ENCODE data around the gene SH3RF1.
"Not testable (repeated sequence)": the region's sequence is repeated elsewhere in the genome, so short reads cannot be mapped to it uniquely, and the experiment has no call there.

The SH3RF1 gene

DNA sequence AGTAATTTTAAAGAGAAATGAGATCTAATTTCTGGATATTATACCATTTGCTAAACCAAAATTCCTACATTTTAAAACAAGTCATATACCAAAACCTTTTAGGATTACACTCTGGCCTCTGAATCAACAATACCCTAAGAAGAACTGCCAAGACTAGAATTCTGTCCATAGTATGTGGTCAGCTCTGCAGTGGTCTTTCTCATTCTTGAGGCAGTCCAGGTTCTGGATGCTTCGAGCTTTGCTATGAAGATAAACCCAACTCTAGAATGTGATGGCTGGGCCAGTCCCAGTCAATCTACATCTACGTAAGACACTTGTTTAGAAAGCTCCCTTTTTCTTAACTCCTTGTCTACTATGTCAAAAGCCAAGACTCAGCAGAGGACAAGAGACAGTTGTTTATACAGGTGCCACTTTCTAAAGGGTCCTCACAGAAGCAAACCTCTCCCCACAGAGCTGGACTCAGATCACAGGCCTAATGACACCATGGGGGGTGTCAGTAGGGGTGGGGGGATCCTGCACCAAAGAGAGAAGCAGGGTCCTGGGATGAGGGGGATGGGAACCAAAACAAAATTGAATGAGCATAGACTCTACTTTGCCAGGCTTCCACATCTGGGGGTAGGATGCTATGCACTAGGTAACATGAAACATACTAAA is 63.2 kb downstream of the SH3RF1 start:
- Mint-ChIP-seq H3K27me3 (peaks cover 3% of the 10 kb centered on the region), H3K4me3 (no peak overlapping the region), H3K4me1 (no peaks in the 10 kb centered on the region), H3K27ac (no peak overlapping the region), H3K36me3 (peaks cover 2% of the 10 kb centered on the region), H3K9me3 (no peaks in the 10 kb centered on the region)

DNA sequence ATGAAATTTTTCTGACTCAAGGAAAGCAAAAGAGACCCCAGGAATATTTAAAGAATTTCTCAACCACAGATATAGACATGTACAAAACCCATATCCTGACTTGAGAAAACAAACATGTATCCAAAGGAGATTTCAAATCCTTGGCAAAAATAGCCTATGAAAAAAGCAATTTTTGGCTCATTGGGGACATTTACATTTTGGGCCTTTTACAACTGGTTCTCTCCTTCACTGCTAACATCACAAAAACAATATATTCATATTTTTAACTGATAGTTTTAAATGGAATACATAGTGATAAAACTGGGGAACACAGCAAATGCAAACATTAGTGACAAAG is 65.0 kb downstream of the SH3RF1 start:
- Mint-ChIP-seq H3K27ac (no peak overlapping the region), H3K36me3 (peaks cover 2% of the 10 kb centered on the region), H3K4me1 (no peaks in the 10 kb centered on the region), H3K4me3 (no peak overlapping the region), H3K9me3 (no peaks in the 10 kb centered on the region), H3K27me3 (peaks cover 5% of the 10 kb centered on the region)

DNA sequence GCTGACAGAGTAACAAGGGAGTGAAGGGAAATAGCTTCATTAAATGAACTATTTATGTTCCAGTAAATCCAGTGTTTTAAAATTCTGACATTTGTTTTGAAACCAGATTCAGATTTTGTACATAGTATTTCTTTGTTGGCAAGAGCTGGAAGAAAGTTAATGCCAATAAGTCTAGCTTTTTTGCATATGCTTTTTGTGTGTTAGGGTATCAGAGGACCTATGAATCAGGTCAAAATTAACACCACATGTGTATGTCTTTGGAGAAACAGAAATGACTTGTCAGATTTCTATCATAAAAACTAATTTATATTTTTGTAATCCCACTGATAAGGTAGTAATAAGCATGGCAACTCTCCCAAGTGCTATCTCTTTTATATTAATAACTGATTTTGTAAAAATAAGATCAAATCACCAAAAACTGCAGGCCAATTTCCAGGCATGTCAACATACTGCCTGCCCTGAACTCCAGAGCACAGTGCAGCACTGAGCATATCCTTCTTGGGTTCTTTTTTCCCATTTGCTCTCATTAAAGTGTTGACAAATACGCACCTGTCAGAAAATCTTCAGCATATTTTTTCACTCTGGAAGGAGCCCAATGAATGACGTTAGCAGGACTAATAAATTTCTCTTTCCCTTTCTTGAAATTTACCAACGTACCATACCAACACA is 65.5 kb downstream of the SH3RF1 start:
- peaks cover 5% of the 10 kb centered on the region for H3K27me3 Mint-ChIP-seq
- peaks cover 2% of the 10 kb centered on the region for H3K36me3 Mint-ChIP-seq
- H3K9me3 Mint-ChIP-seq = no peaks in the 10 kb centered on the region
- H3K4me1 Mint-ChIP-seq = no peaks in the 10 kb centered on the region
- H3K4me3 Mint-ChIP-seq = no peak overlapping the region
- H3K27ac Mint-ChIP-seq = no peak overlapping the region

DNA sequence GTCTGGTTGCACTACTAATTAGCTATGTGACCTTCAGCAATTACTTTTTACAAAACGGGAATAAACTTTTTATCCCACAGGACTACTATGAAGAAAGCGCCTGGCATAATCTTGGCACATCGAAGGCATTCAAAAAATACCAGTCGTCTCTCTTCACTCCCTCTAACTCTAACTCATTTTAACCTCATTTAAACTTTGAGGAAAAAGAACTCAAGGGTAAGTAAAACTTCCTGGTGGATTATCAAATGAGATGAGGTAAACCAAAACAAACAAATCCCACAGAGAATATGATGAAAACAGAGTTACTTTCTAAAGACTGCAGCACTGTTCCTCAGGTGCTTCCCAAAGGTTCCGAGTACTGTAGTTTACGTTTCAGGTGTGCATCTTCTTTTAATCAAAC is 66.9 kb downstream of the SH3RF1 start:
- H3K27ac Mint-ChIP-seq = no peak overlapping the region
- H3K4me1 Mint-ChIP-seq = no peaks in the 10 kb centered on the region
- no peaks in the 10 kb centered on the region for H3K9me3 Mint-ChIP-seq
- peaks cover 2% of the 10 kb centered on the region for H3K36me3 Mint-ChIP-seq
- peaks cover 5% of the 10 kb centered on the region for H3K27me3 Mint-ChIP-seq
- no peak overlapping the region for H3K4me3 Mint-ChIP-seq

DNA sequence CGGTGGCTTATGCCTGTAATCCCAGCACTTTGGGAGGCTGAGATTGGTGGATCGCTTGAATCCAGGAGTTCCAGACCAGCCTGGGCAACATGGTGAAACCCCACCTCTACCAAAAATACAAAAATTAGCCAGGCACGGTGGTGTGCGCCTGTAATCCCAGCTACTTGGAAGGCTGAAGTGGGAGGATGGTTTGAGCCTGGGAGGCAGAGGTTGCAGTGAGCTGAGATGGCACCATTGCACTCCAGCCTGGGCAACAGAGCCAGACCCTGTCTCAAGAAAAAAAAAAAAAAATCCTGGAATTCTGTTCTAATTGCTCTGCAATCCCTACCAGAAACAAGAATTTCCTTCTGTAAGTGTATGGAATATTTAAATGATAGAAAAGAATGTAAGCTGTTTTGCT is 67.5 kb downstream of the SH3RF1 start:
- not testable (repeated sequence) for H3K9me3 Mint-ChIP-seq, H3K36me3 Mint-ChIP-seq

DNA sequence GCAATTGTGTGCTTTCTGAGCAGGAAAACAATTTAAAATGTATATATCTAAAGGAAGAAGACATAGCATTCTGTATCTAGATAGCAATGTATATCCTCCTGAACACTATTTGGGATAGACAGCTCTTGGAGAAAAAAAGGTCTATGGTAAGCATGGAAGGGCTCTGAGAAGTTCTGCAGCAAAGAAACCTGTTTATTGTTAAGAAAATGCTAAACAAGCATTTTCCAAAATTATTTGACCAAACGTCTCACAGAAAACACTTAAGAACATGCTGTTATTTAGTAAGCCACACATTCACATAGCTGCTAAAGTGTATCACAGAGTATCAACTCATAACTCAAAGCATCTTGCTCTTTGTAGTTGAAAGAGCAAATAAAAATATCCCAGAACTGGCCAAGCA is 67.9 kb downstream of the SH3RF1 start:
- Mint-ChIP-seq H3K4me3 (no peak overlapping the region), H3K9me3 (no peaks in the 10 kb centered on the region), H3K4me1 (no peaks in the 10 kb centered on the region), H3K27me3 (peaks cover 9% of the 10 kb centered on the region), H3K27ac (no peak overlapping the region), H3K36me3 (no peaks in the 10 kb centered on the region)

More for the DNA sequence above, 67.5 kb downstream of the SH3RF1 start:
- not testable (repeated sequence) for H3K4me1 Mint-ChIP-seq, H3K27me3 Mint-ChIP-seq, H3K4me3 Mint-ChIP-seq, H3K27ac Mint-ChIP-seq

DNA sequence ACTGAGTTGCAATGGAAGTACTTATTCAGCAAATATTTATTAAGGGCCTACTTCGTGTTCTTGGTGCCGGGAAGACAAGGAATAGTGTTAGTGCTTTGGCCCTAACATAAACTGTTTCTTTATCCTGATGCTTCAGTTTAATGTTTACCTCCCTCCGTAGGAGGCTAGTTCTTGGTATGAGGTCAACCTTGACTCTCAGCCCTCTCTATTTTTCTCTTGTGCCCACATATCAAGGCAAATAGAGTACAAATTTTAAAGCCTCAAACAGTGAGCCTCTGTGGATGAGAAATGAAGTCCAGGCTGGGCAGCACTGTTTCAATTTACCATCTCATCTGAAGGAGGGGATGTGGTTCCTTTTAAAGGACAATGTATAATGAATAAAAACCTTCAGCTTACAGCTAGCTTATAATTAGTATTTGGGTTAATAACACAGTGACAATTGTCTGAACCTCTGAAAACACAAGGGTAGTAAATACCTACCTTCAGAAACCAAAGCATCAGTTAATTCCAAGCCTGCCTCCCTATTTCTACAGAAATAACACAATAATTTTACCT is 68.5 kb downstream of the SH3RF1 start:
- Mint-ChIP-seq H3K9me3 (no peaks in the 10 kb centered on the region), H3K4me1 (no peaks in the 10 kb centered on the region), H3K4me3 (no peak overlapping the region), H3K36me3 (no peaks in the 10 kb centered on the region), H3K27me3 (peaks cover 9% of the 10 kb centered on the region), H3K27ac (no peak overlapping the region)

DNA sequence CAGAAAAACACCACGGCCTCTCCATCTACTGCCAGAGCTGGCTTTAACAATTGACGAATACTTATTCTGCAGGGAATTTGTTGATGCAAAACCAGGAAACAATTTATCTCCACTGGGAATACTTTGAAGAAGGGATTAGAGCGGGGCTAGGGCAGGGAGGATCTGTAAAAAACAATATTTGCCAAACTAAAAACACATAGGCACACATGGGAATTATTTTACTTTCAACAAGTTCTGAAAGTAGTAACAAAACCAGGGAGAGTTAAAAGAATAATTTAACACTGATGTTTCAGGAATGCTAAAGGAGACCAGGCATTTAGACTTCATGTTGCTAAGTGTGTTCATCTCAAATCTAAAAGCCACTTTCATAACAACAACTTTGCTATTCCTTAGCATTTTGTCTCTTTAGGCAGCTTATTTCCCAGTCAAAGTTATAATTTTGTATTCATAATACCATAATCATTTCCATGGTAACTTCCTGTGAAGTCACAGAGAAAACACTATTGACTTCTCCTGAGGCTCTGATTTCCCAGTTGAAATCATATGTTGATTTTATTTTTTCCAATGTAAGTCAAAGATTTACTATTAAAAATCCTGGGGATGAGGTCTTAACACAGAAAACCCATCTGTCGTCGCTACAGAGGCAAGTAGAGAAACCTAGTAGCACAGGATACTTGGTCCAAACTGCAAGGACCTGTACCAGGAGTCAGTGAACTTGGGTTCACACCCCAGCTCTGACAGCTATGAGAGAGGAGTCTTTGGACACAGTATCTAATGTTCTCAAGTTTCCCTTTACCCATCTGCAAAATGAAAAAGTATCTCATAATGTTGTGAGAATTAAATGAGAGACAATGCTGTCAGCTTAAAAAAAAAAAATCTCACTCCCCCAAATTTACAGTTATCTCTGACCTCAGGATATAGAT is 69.3 kb downstream of the SH3RF1 start:
- Mint-ChIP-seq H3K27ac (no peak overlapping the region), H3K4me3 (no peak overlapping the region), H3K27me3 (peaks cover 9% of the 10 kb centered on the region), H3K36me3 (no peaks in the 10 kb centered on the region), H3K9me3 (no peaks in the 10 kb centered on the region), H3K4me1 (no peaks in the 10 kb centered on the region)

DNA sequence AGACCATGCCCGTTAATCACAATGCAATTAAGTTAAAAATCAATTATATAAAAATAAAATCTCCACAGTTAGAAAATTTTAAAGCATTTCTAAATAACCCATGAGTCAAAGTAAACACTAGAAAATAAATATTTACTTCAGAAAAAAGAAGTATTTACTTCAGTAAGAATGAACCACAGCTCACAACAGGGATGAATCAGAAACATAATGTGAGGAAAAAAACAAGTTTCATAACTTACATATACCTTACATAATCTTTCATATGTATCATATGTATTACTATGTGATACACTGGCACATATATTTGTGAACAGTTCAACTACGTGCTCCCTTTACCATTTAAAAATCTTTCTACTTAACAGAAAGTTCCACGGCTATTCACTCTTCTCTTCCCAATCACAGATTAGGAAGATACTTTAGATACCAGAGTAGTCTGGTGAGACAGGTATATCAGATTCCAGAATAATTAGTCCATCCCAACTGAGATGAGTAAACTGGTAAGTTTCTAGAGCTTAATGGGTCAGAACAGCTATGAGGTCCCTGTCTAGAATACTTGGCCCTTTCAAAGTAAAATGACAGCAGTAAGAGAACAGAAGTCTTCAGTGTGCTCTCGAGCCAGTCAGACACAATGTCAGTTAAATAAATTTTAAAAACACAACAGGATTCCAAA is 70.3 kb downstream of the SH3RF1 start:
- H3K36me3 Mint-ChIP-seq = peaks cover under 1% of the 10 kb centered on the region
- H3K4me3 Mint-ChIP-seq = no peak overlapping the region
- H3K4me1 Mint-ChIP-seq = no peaks in the 10 kb centered on the region
- H3K9me3 Mint-ChIP-seq = peaks cover 3% of the 10 kb centered on the region
- H3K27me3 Mint-ChIP-seq = peaks cover 9% of the 10 kb centered on the region
- H3K27ac Mint-ChIP-seq = no peak overlapping the region

DNA sequence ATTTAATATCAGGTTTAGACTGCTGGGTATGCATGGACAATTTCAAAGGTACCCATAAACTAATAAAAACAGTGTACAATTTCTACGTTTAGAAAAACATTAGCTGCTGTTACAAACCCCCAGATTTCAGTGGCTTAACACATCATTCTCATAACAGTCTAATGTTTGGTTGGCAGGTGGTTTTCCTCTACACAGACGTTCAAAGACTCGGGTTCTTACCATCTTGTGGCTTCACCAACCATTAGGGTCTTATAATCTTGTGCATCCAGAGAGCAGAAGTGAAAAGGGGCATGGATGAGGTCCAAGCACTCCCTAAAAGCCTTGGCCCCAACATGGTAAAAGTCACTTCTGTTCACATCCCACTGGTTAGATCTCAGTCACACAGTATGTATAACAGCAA is 71.6 kb downstream of the SH3RF1 start:
- Mint-ChIP-seq H3K9me3 (peaks cover 11% of the 10 kb centered on the region), H3K4me3 (no peak overlapping the region), H3K27ac (no peak overlapping the region), H3K4me1 (no peaks in the 10 kb centered on the region), H3K27me3 (peaks cover 8% of the 10 kb centered on the region), H3K36me3 (peaks cover 2% of the 10 kb centered on the region)

DNA sequence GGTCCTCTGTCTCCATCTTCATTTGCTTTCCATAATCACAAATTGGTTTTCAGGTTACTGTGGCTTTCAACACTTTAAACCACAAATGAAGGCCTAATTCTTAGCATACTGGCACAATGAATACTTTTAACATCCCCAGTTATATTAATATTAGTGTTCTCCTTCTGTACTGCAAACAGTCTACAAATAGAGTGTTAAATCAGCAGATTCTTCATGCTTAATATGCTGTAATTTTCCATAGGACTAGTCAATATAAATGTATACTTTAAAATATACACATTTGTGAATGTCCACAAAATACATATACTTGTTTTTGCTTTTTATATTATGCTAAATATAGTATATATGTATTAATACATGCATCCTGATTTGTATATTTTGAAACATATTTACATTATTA is 72.6 kb downstream of the SH3RF1 start:
- Mint-ChIP-seq H3K27ac (no peak overlapping the region), H3K9me3 (peaks cover 11% of the 10 kb centered on the region), H3K36me3 (peaks cover 2% of the 10 kb centered on the region), H3K4me3 (no peak overlapping the region), H3K4me1 (no peaks in the 10 kb centered on the region), H3K27me3 (peaks cover 8% of the 10 kb centered on the region)

DNA sequence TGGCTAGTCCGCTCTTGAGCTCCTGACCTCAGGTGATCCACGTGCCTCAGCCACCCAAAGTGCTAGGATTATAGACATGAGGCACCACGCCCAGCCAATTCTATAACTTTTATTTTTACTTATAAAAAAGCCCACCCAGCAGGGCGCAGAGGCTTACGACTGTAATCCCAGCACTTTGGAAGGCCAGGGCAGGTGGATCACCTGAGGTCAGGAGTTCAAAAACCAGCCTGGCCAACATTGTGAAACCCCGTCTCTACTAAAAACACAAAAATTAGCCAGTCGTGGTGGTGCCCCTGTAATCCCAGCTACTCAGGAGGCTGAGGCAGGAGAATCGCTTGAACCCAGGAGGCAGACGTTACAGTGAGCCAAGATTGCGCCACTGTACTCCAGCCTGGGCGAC is 73.5 kb downstream of the SH3RF1 start:
- not testable (repeated sequence) for H3K4me3 Mint-ChIP-seq, H3K27me3 Mint-ChIP-seq, H3K4me1 Mint-ChIP-seq, H3K36me3 Mint-ChIP-seq, H3K27ac Mint-ChIP-seq
- peaks cover 11% of the 10 kb centered on the region for H3K9me3 Mint-ChIP-seq

DNA sequence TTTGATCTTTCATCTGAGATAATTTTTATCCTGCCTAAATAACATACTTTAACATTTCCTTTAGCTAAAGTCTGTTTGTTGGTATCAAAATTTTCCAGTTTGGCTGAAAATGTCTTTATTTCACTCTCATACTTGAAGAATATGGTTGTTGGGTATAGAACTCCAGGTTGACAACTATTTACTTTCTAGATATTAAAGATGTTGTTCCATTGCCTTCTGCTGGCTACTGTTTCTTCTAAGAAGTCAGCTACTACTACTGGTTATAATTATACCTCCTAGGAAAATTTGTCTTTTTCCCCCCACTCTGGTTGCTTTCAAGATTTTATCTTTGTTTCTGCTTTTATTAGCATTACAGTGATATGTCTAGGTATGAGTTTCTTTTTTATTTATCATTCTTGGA is 75.7 kb downstream of the SH3RF1 start:
- Mint-ChIP-seq H3K9me3 (peaks cover 16% of the 10 kb centered on the region), H3K4me1 (no peaks in the 10 kb centered on the region), H3K27ac (no peak overlapping the region), H3K27me3 (peaks cover 12% of the 10 kb centered on the region), H3K36me3 (peaks cover 2% of the 10 kb centered on the region), H3K4me3 (no peak overlapping the region)

DNA sequence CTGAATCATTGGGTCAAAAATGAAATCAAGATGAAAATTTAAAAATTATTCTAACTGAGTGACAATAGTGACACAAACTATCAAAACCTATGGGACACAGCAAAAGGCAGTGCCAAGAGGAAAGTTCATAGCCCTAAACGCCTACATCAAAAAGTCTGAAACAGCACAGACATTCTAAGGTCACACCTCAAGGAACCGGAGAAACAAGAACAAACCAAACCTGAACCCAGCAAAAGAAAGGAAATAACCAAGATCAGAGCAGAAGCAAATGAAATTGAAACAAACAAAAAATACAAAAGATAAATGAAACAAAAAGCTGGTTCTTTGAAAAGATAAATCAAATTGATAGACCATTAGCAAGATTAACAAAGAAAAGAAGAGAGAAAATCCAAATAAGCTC is 80.8 kb downstream of the SH3RF1 start:
- Mint-ChIP-seq H3K27me3 (peaks cover 11% of the 10 kb centered on the region), H3K27ac (peak overlapping the region; percentile 0)
- not testable (repeated sequence) for H3K9me3 Mint-ChIP-seq, H3K4me3 Mint-ChIP-seq, H3K4me1 Mint-ChIP-seq, H3K36me3 Mint-ChIP-seq

DNA sequence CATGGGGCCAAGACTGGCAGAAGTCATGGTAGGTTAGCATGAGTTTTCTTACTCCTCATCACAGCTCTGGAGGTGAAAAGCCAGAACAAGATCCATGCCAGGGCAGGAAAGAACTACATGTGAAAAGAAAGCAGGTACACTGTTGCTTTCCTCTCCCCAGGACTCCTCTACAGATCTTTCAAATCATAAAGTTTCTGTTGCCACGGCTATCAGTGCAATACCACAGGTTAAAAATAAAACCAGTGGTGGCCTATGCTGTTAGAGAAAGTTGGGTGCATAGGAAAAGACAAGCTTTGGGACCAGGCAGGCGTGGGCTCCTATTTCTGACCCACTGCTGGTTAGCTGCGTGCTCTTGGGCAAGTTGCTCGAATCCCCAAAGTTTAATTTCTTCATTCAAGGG is 81.4 kb downstream of the SH3RF1 start:
- Mint-ChIP-seq H3K4me3 (no peak overlapping the region), H3K4me1 (no peaks in the 10 kb centered on the region), H3K9me3 (peaks cover 5% of the 10 kb centered on the region), H3K36me3 (no peaks in the 10 kb centered on the region), H3K27ac (no peak overlapping the region), H3K27me3 (peaks cover 11% of the 10 kb centered on the region)
